HG02623 (cell line): ENCODE data around the gene CLIP3.
A peak's percentile ranks its signal among the peaks of the same experiment; 100 is the strongest.

Experiments
- ATAC-seq: cut with Tn5 transposase; IDR thresholded peaks from one replicate; pipeline ENCODE4 v1.9.1; 2021; ENCODE audit warnings: moderate library complexity; ENCODE audit not compliant: unreplicated experiment

Gene CLIP3

GRCh38 chr19:36009633-36010379, 22.9 kb downstream of the CLIP3 start:
- no peak for ATAC-seq

DNA sequence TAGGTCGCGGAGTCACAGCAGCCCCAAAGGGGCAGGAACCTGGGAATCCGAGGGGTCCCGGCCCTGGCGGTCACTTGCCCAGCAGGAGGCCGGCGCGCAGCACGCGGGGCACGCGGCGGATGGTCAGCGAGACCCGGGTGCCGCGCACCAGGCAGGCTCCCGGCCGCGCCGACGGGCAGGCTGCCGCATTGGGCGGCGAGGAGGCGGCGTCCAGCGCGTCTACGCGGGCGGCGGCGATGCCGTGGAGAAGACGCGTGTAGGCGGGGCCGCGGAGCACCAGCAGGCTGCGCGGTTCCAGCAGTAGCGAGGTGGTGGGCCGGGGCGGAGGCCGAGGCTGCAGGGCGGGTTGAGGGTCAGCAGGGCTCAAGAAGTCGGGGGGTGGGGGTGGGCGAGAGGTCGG, 23.5 kb downstream of the CLIP3 start:
- ATAC-seq, result no peak

DNA sequence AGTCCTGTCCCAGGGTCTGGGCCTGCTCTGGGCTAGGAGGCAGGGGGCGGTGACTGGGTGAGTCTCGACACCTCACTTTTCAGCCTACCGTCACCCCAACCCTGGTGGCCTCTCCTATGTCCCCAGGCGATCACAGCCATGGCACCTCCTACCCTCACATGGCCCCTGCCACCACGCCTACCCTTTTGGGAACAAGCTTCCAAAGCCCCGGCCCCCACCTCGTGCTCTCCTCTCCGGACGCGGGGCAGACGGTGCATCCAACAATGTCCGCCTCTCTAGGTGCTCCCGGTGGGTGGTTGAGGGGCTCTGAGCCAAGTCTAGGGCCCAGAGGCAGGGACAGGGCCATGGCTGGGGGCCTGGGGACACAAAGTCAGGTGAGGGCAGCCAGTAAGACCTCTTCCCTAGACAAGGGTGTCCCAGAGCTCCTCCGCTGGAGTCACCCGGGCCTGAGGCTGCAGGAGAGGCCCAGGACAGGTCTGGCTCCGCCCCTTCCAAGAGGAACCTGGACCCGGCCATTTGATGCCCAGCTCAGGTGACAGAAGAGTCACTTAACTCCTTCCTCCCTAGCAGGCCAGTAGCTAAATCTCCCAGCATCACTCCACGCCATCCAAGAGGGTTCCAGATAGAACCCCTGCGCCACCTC, 24.2 kb downstream of the CLIP3 start, which contains the start of gene SYNE4:
Gene SYNE4, minus strand, starts transcription at position 478 of the 643 bp plus-strand sequence. Its CDS starts 132 bp downstream, at position 346.
- no peak for ATAC-seq

DNA sequence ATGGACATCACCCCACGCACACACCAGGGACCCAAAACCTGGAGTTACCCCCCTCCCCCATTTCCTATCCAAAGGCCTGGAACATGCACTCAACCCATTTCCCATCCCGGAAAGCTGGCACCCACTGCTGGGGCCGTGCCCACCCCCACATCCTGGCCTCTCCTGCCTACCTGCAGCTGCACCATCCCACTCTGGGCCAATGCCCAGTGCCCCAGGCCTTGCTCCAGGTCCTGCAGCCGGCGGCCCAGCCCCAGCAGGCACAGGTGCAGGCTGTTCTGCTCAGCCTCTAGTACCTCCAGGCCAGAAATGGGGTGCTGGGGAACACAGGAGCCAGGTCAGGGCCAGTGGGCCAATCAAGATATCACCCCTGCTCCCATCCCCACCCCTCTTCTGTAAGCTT, 25.7 kb downstream of the CLIP3 start:
- ATAC-seq, result no peak

DNA sequence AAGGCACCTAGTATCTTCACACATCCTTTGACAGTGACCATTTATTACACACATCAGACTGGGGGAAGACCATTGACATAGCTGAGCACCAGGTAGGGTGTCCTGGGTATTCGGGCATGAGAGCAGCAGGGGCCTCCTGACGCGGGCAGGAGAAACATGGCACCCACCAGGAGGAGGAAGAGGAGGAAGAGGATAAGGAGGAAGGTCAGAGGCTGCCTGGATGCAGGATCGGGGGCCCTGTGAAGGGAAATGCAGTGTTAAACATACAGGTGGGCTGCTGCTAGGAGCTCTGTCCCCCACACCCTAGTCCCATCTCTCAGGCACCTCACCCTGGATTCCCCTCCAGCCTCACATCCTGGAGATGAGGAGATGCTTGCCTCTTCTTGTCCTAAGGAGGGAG, 29.4 kb downstream of the CLIP3 start:
- ATAC-seq, result no peak

DNA sequence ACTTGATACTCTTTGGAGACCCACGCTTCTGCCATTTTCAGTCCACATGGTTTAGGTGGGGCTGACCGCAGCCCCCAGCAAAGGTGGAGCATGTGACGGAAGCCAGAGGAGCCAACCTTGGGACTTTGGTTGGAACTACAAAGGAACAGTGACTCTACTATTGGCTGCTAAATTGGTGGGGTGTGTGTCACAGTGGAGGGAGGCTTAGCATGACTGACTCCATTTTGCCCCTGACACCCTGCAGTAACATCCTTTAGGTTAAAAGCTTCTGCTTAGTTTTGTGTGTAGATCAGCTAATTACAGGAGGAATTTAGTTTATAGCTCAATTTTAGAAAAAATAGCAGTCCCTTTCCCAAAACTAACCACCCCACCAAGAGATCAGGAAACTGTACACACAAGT, 31.1 kb downstream of the CLIP3 start:
- ATAC-seq, result no peak

- no peak for ATAC-seq
Measured at GRCh38 chr19:35996777-35997176, 35.9 kb downstream of the CLIP3 start.

DNA sequence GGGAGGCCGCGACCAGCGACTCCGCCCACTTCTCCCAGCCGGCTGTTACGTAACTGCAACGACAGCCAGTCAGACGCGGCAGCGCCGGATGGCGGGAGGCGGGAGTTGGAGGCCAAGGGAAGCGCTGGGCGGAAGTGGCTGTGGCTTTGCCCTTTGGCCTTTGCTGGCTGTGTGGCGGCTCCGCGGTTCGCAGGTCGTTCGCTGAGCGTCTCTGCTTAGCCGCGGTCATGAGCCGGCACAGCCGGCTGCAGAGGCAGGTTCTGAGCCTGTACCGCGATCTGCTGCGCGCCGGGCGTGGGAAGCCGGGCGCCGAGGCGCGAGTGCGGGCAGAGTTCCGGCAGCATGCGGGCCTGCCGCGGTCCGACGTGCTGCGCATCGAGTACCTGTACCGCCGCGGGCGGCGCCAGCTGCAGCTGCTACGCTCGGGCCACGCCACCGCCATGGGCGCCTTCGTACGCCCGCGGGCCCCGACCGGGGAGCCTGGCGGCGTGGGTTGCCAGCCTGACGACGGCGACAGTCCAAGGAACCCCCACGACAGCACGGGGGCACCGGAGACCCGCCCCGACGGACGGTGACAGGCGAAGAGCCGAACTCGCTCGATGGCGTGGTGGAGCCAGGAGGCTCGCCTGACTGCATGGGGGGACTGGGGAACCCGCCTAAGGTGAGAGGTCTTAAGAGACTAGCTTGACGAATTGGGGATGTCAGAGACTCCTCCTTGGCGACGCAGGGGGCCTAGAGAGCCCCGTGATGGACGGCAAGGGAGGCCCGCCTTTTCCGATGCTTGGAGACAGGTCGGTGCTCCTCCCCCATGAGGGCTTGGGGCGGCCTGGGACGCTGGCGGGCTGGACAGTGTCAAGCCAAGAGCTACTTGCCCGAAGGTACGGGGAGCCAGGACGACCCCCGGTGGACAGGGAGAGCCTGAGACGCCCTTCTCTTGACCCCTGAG, 37.4 kb downstream of the CLIP3 start, which contains the start of gene SDHAF1:
Gene SDHAF1, plus strand, starts transcription at position 141 of the 946 bp plus-strand sequence. Its CDS starts 87 bp downstream, at position 228.
- peak; percentile 85 for ATAC-seq

DNA sequence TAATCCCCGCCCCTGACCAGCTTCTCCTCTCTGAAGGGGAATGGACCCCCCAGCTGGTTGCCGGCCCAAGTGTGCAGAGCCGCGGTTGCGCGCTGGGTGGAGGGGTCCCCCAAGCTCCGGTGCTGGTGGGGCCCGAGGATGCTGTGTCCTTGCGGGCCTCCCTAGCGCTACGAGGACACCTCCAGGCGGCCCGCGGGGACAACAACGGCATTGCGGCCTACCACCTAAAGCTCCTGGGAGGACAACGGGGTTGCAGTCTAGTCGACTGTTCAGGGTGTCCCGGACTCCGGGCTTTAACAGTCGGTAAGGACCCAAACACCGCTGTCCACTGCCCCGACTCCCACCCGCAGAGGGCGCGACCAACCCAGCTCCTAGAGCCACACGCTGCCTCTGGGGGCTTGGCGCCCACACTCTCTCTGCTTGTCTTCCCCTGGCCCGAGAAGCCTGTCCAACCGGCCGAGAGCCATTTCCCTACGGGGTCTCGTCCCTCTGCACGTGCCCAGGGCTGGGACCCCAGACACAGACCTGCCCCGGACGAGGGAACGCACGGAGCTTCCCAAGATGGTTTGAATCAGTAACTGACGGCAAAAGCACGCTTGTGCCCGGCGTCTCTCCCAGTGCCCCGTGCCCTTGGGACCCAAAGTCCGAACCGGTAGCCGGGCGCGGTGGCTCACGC, 38.6 kb downstream of the CLIP3 start:
- no peak for ATAC-seq

- ATAC-seq, result no peak
Measured at GRCh38 chr19:35992907-35993765, 39.5 kb downstream of the CLIP3 start.

DNA sequence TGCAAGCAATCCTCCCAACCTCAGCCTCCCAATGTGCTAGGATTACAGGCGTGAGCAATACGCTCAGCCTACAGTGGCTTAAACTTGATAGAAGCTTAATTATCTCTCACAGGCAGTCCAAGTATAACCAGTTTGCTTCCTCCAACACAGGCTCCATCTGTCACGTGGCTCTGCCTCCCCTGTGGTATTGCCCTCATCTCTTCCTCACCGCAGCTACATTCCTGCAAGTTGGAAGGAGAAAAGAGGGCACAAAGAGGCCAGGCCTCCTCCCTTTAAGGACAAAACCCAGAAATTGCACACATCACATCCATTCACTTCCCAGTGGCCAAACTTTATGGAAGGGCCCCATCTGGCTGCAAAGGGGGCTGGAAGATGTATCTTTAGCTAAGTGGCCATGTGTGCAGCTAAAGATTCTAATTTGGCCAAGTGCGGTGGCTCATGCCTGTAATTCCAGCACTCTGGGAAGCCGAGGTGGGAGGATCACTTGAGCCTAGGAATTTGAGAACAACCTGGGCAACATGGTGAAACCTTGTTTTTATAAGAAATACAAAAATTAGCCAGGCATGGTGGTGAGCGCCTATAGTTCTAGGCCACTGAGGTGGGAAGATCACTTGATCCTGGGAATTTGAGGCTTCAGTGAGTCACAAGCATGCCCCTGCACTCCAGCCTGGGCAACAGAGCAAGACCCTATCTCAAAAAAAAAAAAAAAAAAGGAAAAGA, 40.8 kb downstream of the CLIP3 start:
- no peak for ATAC-seq

GRCh38 chr19:35990771-35991730, 41.6 kb downstream of the CLIP3 start:
- no peak for ATAC-seq

DNA sequence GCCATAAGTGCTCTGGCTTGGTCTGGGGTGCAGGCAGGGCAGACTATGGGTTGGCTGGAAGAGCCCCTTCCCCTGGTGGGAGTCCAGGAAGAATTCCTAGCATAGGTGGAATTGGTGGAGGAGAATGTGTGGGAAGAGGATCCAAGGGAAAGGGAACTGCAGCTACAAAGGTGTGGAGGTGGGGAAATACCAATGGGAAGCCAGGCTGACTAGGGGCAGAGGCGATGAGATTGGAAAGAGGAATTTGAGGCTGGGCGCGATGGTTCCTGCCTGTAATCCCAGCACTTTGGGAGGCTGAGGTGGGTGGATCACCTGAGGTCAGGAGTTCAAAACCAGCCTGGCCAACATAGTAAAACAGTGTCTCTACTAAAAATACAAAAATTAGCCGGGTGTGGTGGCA, 42.5 kb downstream of the CLIP3 start:
- no peak for ATAC-seq

GRCh38 chr19:35988824-35989223, 43.8 kb downstream of the CLIP3 start:
- no peak for ATAC-seq

DNA sequence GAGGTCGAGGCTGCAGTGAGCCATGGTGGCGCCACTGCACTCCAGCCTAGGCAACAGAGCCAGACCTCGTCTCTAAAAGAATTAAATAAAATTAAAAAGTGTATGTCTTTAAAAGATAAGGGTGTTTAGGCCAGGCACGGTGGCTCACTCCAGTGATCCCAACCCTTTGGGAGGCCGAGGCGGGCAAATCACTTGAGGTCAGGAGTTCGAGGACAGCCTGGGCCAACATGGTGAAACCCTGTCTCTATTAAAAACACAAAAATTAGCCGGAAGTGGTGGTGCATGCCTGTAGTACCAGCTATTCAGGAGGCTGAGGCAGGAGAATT, 45.1 kb downstream of the CLIP3 start:
- ATAC-seq, result no peak

GRCh38 chr19:35986664-35987570, 45.8 kb downstream of the CLIP3 start:
- ATAC-seq, result no peak

DNA sequence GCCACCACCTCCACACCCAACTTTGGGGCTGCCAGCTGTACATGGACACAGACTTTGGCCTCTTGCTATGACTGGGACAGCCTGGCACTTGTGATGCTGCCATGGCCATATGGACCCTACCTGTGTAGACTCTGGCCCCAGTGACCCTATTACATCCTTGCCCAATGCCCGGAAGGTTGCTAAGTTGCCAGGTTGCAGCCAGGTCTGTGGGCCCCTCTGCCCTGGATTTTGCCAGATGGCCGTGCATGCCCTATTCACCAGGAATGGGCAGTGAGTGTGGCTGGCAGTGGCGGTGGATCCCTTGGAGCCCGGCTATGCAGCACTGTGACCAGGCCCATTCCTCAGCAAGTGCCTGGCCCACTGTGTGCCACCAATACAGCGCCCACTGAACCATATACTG, 46.6 kb downstream of the CLIP3 start:
- no peak for ATAC-seq
